Measurements from ENCODE around the gene KRTAP19-3.

DNA sequence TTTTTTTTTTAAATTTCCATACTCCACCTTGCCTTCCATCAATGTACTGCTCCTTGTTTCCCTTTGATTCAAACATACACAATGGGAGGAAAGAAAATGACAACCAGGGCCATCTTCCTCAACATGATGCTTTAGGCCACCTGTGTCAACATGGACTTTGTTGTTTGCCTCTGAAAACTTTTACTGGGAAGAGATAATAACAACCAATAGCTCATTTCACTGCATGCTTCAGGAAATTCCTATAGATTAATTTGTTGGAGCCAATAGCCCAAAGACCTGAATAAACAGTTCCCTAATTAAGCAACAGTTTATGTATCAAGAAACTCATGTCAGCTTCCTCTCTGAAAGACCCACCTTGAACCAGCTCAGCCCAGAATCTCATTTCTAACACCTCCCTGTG is 48.6 kb downstream of the KRTAP19-3 start:
- TF ChIP-seq, protein P1, sequence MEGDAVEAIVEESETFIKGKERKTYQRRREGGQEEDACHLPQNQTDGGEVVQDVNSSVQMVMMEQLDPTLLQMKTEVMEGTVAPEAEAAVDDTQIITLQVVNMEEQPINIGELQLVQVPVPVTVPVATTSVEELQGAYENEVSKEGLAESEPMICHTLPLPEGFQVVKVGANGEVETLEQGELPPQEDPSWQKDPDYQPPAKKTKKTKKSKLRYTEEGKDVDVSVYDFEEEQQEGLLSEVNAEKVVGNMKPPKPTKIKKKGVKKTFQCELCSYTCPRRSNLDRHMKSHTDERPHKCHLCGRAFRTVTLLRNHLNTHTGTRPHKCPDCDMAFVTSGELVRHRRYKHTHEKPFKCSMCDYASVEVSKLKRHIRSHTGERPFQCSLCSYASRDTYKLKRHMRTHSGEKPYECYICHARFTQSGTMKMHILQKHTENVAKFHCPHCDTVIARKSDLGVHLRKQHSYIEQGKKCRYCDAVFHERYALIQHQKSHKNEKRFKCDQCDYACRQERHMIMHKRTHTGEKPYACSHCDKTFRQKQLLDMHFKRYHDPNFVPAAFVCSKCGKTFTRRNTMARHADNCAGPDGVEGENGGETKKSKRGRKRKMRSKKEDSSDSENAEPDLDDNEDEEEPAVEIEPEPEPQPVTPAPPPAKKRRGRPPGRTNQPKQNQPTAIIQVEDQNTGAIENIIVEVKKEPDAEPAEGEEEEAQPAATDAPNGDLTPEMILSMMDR (IDR thresholded peaks at IDR 0.05) = no peak
- no peak for TF ChIP-seq POLR2A (IDR thresholded peaks at IDR 0.05)
- TF ChIP-seq EP300 (IDR thresholded peaks at IDR 0.05) = no peak
